GM21717 (cell line): ENCODE data around the gene CBLN4.

Experiments
- ATAC-seq: cut with Tn5 transposase; IDR thresholded peaks from one replicate; pipeline ENCODE4 v1.9.1; 2021; ENCODE audit warnings: mild to moderate bottlenecking, moderate library complexity; ENCODE audit not compliant: unreplicated experiment

CBLN4 gene

DNA sequence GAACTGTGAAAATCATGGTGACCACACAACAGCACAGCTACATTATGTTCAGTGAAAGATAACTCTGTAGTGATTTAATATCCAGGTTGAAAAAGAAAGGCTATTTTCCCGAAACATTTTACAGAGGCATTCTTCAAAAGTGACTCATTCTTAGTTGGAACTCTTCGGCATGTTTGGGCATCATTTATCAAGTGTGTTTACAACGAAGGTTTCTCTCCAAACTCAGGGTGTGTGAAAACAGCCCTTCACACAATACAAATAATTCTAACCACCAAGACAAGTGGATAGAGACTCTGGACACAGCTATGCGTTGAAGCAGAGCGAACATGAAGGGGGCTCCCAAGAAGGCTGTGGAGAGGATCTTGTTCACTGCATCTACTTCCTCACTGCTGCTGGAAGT lies 57.6 kb downstream of the CBLN4 start:
- ATAC-seq = no peak
